MCF 10A (cell line): ENCODE results near the gene POP7. TPM values are rescaled to one million over a fixed set of nuclear protein-coding genes. Genes with fewer than 3 reads are reported as not detected.

Experiments used
- BruUV-seq: library from RNA; stranded (reverse); fragments of 400-500 nt; replicated peaks from 2 replicates; lab custom pipeline; 2021; lab: Mats Ljungman, UMichigan
- CTCF ChIA-PET: fragments of 300-600 bp; sonication (Branson Sonifier 250); formaldehyde crosslinking; extraction: SDS; loops from one replicate; lab custom pipeline; 2021; ENCODE audit warnings: antibody characterized with exemption, inconsistent platforms; lab: Yijun Ruan, JAX
- POLR2A ChIA-PET: fragments of 300-600, 350-650 bp; sonication (Branson Sonifier 250); formaldehyde crosslinking; extraction: SDS; loops from one replicate; lab custom pipeline; 2020; ENCODE audit warnings: antibody characterized with exemption, inconsistent platforms; lab: Yijun Ruan, JAX
- DNase-seq: peaks from one replicate; pipeline ENCODE4 v3.0.0-alpha.2; 2018; ENCODE audit not compliant: unreplicated experiment
- H3K27ac Mint-ChIP-seq: one replicate; pipeline ENCODE4 v1.8.0; 2022; ENCODE audit warnings: mild to moderate bottlenecking, low read depth, mixed read lengths; ENCODE audit not compliant: unreplicated experiment
- H3K27me3 Mint-ChIP-seq: one replicate; pipeline ENCODE4 v1.8.0; 2022; ENCODE audit warnings: mixed read lengths; ENCODE audit not compliant: insufficient read depth, unreplicated experiment
- H3K36me3 Mint-ChIP-seq: one replicate; pipeline ENCODE4 v1.8.0; 2022; ENCODE audit warnings: mild to moderate bottlenecking, moderate library complexity, mixed read lengths; ENCODE audit not compliant: insufficient read depth, unreplicated experiment
- H3K4me1 Mint-ChIP-seq: one replicate; pipeline ENCODE4 v1.8.0; 2022; ENCODE audit warnings: mixed read lengths; ENCODE audit not compliant: insufficient read depth, unreplicated experiment
- H3K4me3 Mint-ChIP-seq: one replicate; pipeline ENCODE4 v1.8.0; 2022; ENCODE audit warnings: mild to moderate bottlenecking, moderate library complexity, mixed read lengths; ENCODE audit not compliant: unreplicated experiment
- H3K9me3 Mint-ChIP-seq: one replicate; pipeline ENCODE4 v1.8.0; 2022; ENCODE audit warnings: mixed read lengths; ENCODE audit not compliant: unreplicated experiment
- CTCF ChIP-seq: fragments of 200-600 bp; IDR thresholded peaks from one replicate; pipeline ENCODE4 v1.8.0; 2022; ENCODE audit warnings: antibody characterized with exemption, mild to moderate bottlenecking; ENCODE audit not compliant: unreplicated experiment
- intact Hi-C: fragments of 100-400 bp; cut with micrococcal nuclease; formaldehyde crosslinking; loops from 2 replicates; pipeline ENCODE4 v1.14.1; 2022
- total RNA-seq: library from RNA; stranded (reverse); gene quantifications from 2 replicates; pipeline ENCODE4 v1.2.3, GENCODE V29; 2022

Gene POP7
- total RNA-seq, 1 experiment from 2014 or later, result 59.2 TPM

GRCh38 chr7:100685631-100686145, 20.2 kb upstream of the POP7 start:
- DNase-seq, result no peak
- H3K27me3 Mint-ChIP-seq, result no peaks in the 10 kb centered on the region
- ChIA-PET POLR2A (no interaction called here), CTCF (interaction anchor here (0.7 kb wide), 1 partner anchor 121 kb away, joined by 3 read pairs; no protein-coding TSS in a partner anchor)
- intact Hi-C loops, result no loop called here
- H3K27ac Mint-ChIP-seq, result no peak overlapping the region
- BruUV-seq, result no TSS peak
- TF ChIP-seq CTCF, result no peak
- H3K36me3 Mint-ChIP-seq, result peaks cover 52% of the 10 kb centered on the region
- no peak overlapping the region for H3K4me3 Mint-ChIP-seq
- no peaks in the 10 kb centered on the region for H3K4me1 Mint-ChIP-seq
- no peaks in the 10 kb centered on the region for H3K9me3 Mint-ChIP-seq

GRCh38 chr7:100686201-100686821, 19.6 kb upstream of the POP7 start:
- no peaks in the 10 kb centered on the region for H3K27me3 Mint-ChIP-seq
- ChIA-PET POLR2A (no interaction called here), CTCF (interaction anchor here (1.0 kb wide), 1 partner anchor 100 kb away, joined by 3 read pairs; no protein-coding TSS in a partner anchor)
- BruUV-seq, result no TSS peak
- H3K4me3 Mint-ChIP-seq, result no peak overlapping the region
- TF ChIP-seq CTCF, result no peak
- peaks cover under 1% of the 10 kb centered on the region for H3K4me1 Mint-ChIP-seq
- H3K27ac Mint-ChIP-seq, result no peak overlapping the region
- intact Hi-C loops, result no loop called here
- H3K9me3 Mint-ChIP-seq, result no peaks in the 10 kb centered on the region
- peaks cover 49% of the 10 kb centered on the region for H3K36me3 Mint-ChIP-seq
- DNase-seq, result no peak

GRCh38 chr7:100686822-100687211, 19.1 kb upstream of the POP7 start:
- CTCF ChIA-PET, result interaction anchor here (1.0 kb wide), 1 partner anchor 100 kb away, joined by 3 read pairs; no protein-coding TSS in a partner anchor
- intact Hi-C loops, result no loop called here
- POLR2A ChIA-PET, result no interaction called here
- Mint-ChIP-seq H3K4me1 (peaks cover 5% of the 10 kb centered on the region), H3K9me3 (no peaks in the 10 kb centered on the region), H3K36me3 (peaks cover 50% of the 10 kb centered on the region), H3K27ac (no peak overlapping the region), H3K4me3 (no peak overlapping the region), H3K27me3 (no peaks in the 10 kb centered on the region)
- no TSS peak for BruUV-seq
- no peak for TF ChIP-seq CTCF
- no peak for DNase-seq

GRCh38 chr7:100687261-100687660, 18.7 kb upstream of the POP7 start:
- Mint-ChIP-seq H3K27ac (no peak overlapping the region), H3K9me3 (no peaks in the 10 kb centered on the region), H3K4me3 (no peak overlapping the region), H3K27me3 (no peaks in the 10 kb centered on the region), H3K36me3 (peaks cover 54% of the 10 kb centered on the region), H3K4me1 (peaks cover 10% of the 10 kb centered on the region)
- no peak for DNase-seq
- intact Hi-C loops, result no loop called here
- CTCF ChIA-PET, result no interaction called here
- TF ChIP-seq CTCF, result no peak
- no TSS peak for BruUV-seq
- POLR2A ChIA-PET, result no interaction called here
